Karpas-422 (cell line): Measurements from ENCODE around the gene TNFRSF1A. TPM values are rescaled to one million over a fixed set of nuclear protein-coding genes. Genes with fewer than 3 reads are reported as not detected.

Experiments used
- DNase-seq: peaks from one replicate; pipeline ENCODE4 v3.0.0-alpha.2; 2015
- H2AFZ ChIP-seq: fragments of 200-600 bp; sonication (generic); 2 replicates; pipeline ENCODE4 v1.6.1; 2014; ENCODE audit warnings: antibody characterized with exemption, low read length, mixed read lengths
- H3K27ac ChIP-seq: fragments of 200-600 bp; sonication (generic); 2 replicates; pipeline ENCODE4 v1.5.1; 2014; ENCODE audit warnings: mild to moderate bottlenecking, low read length, moderate library complexity
- H3K27me3 ChIP-seq: fragments of 200-600 bp; sonication (generic); 2 replicates; pipeline ENCODE4 v1.6.1; 2014; ENCODE audit warnings: low read length, mixed read lengths
- H3K36me3 ChIP-seq: fragments of 200-600 bp; sonication (generic); 2 replicates; pipeline ENCODE4 v1.6.1; 2014; ENCODE audit warnings: low read length, mixed read lengths; ENCODE audit not compliant: insufficient read depth
- H3K4me1 ChIP-seq: fragments of 200-600 bp; sonication (generic); 2 replicates; pipeline ENCODE4 v1.6.1; 2014; ENCODE audit warnings: mild to moderate bottlenecking, low read length, mixed read lengths
- H3K4me2 ChIP-seq: fragments of 200-600 bp; sonication (generic); 2 replicates; pipeline ENCODE4 v1.6.1; 2014; ENCODE audit warnings: low read length, low read depth, mild to moderate bottlenecking; ENCODE audit not compliant: poor library complexity, severe bottlenecking
- H3K4me3 ChIP-seq: fragments of 200-600 bp; sonication (generic); 2 replicates; pipeline ENCODE4 v1.5.1; 2014; ENCODE audit warnings: mild to moderate bottlenecking, antibody characterized with exemption, low read length, mixed read lengths
- H3K79me2 ChIP-seq: fragments of 200-600 bp; sonication (generic); 2 replicates; pipeline ENCODE4 v1.6.1; 2014; ENCODE audit warnings: mild to moderate bottlenecking, low read length, mixed read lengths
- H3K9ac ChIP-seq: fragments of 200-600 bp; sonication (generic); 2 replicates; pipeline ENCODE4 v1.6.0; 2014; ENCODE audit warnings: low read length
- H3K9me2 ChIP-seq: fragments of 200-600 bp; sonication (generic), shearing (Covaris generic); replicated peaks from 2 replicates; pipeline ENCODE4 v1.6.0; 2014; ENCODE audit warnings: mild to moderate bottlenecking, low read length, moderate library complexity; ENCODE audit not compliant: insufficient read depth
- H3K9me3 ChIP-seq: fragments of 300-700, 200-600 bp; sonication (generic); 2 replicates; pipeline ENCODE4 v1.6.1; 2014; ENCODE audit warnings: low read length, mixed read lengths
- H4K20me1 ChIP-seq: fragments of 200-600 bp; sonication (generic); 2 replicates; pipeline ENCODE4 v1.6.1; 2014; ENCODE audit warnings: mild to moderate bottlenecking, antibody characterized with exemption, low read length, low read depth; ENCODE audit not compliant: insufficient read depth
- total RNA-seq: library from RNA; depleted of rRNA; stranded (reverse); fragments of >200 nt; shearing (Covaris generic); gene quantifications from 2 replicates; pipeline ENCODE4 v1.2.3, GENCODE V29; 2014; ENCODE audit warnings: low replicate concordance

The TNFRSF1A gene
- total RNA-seq, 1 experiment from 2014 or later = not detected

DNA sequence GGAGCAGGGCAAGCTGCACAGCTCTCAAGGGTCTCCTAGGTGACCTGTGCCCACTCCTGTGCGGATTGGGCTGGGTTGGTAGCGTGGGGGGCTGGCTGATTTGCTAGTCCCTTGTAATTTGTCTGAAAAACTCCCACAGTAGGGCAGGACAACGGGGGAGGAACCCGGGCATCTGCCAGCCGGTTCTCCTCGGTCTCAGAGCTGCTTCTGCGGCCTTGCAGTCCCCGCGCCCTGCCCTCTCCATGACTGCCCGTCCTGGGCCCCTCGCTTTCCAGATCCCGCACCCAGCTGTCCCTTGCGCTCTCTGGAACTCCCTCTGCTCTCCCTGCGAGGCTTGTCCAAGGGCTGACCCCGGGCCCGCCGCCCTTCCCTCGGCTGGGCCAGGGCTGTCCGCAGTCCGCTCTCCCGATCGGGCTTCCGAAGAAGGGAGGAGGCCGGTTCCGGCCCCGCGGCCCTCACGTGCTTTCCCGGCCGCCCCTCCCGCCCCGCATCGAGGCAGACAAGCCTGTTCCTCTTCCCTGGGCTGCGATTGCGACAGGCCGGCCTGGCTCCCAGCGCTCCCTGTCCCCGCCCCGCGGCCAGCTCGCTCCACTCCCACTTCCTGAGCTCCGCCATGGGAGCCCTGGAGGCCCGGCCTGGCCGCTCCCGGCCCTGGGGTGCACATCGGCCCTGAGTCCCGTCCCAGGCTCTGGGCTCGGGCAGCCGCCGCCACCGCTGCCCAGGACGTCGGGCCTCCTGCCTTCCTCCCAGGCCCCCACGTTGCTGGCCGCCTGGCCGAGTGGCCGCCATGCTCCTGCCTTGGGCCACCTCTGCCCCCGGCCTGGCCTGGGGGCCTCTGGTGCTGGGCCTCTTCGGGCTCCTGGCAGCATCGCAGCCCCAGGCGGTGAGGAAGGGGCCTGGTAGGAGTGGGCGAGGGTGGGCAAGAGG lies 42.0 kb upstream of the TNFRSF1A start, which contains the start of gene LTBR:
Gene LTBR, plus strand, starts transcription at position 591 of the 927 bp plus-strand sequence. Its CDS starts 197 bp downstream, at position 788.
- Histone ChIP-seq H3K9me3 (no peaks in the 10 kb centered on the region), H3K4me1 (no peaks in the 10 kb centered on the region), H3K27ac (no peak within 1 kb of the TSS), H3K9ac (no peak within 1 kb of the TSS), H3K79me2 (no peaks in the 10 kb centered on the region), H3K4me3 (no peak within 1 kb of the TSS), H3K9me2 (no peaks in the 10 kb centered on the region), H3K27me3 (no peaks in the 10 kb centered on the region), H3K4me2 (no peak within 1 kb of the TSS), H2AFZ (no peak within 1 kb of the TSS), H3K36me3 (no peaks in the 10 kb centered on the region), H4K20me1 (no peaks in the 10 kb centered on the region)
- no peak for DNase-seq

- Histone ChIP-seq H3K36me3 (no peaks in the 10 kb centered on the region), H3K9me2 (no peaks in the 10 kb centered on the region), H3K4me1 (no peaks in the 10 kb centered on the region), H3K27me3 (no peaks in the 10 kb centered on the region), H3K27ac (no peak overlapping the region), H3K4me2 (no peak overlapping the region), H3K4me3 (no peak overlapping the region), H2AFZ (no peak overlapping the region), H3K9me3 (no peaks in the 10 kb centered on the region), H3K9ac (no peak overlapping the region), H3K79me2 (no peaks in the 10 kb centered on the region), H4K20me1 (no peaks in the 10 kb centered on the region)
- no peak for DNase-seq
These were observed 41.1 kb upstream of the TNFRSF1A start for GRCh38 chr12:6382982-6383381.

- no peaks in the 10 kb centered on the region for H3K9me2 ChIP-seq
- H3K4me2 ChIP-seq = no peak overlapping the region
- H3K9ac ChIP-seq = no peak overlapping the region
- no peaks in the 10 kb centered on the region for H3K9me3 ChIP-seq
- no peak overlapping the region for H3K27ac ChIP-seq
- H4K20me1 ChIP-seq = no peaks in the 10 kb centered on the region
- H3K27me3 ChIP-seq = no peaks in the 10 kb centered on the region
- H3K36me3 ChIP-seq = no peaks in the 10 kb centered on the region
- no peaks in the 10 kb centered on the region for H3K4me1 ChIP-seq
- H3K79me2 ChIP-seq = no peaks in the 10 kb centered on the region
- no peak for DNase-seq
- H3K4me3 ChIP-seq = no peak overlapping the region
- no peak overlapping the region for H2AFZ ChIP-seq
These were observed 40.5 kb upstream of the TNFRSF1A start for GRCh38 chr12:6382371-6382770.

GRCh38 chr12:6380141-6381121 lies 38.6 kb upstream of the TNFRSF1A start:
- Histone ChIP-seq H3K27ac (no peak overlapping the region), H3K27me3 (no peaks in the 10 kb centered on the region), H3K4me2 (no peak overlapping the region), H3K79me2 (no peaks in the 10 kb centered on the region), H3K9me2 (no peaks in the 10 kb centered on the region), H4K20me1 (no peaks in the 10 kb centered on the region), H3K9me3 (no peaks in the 10 kb centered on the region), H3K4me1 (no peaks in the 10 kb centered on the region), H2AFZ (no peak overlapping the region), H3K9ac (no peak overlapping the region), H3K36me3 (no peaks in the 10 kb centered on the region), H3K4me3 (no peak overlapping the region)
- DNase-seq = no peak

DNA sequence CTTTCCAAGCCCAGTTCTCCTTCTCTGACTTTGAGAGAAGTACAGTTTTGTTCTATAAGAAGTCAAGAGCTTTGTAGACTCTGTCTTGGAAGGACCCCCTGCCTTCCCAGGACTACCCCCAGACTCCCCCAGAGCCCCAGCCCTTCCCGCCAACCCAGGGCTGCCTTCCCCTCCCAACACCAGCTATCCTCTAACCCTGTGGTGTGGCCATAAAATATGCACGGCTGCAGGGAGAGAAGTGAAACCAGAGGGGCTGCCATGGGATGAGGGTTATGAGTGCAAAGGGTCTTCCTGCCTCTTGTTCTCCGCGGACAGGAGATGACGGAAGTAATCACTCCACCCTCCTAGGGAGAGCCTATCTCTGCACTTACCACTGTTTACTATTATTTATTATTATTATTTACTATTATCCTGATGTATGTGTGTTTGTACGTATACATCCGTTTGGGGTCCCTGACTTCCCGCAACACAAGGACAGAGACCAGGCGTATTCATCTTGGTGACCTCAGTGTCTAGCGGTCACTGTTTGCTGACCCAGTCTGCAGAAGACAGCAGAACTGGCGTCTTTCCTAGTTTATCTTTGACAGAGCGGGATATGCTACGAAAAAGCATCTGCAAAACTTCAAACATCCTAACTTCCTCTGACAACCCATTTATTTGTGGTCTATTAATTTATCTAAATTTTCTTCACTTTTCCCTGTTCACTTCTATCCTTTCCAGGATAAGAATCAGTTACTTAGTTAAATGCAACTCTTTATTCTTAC lies 37.0 kb upstream of the TNFRSF1A start:
- Histone ChIP-seq H4K20me1 (no peaks in the 10 kb centered on the region), H3K9ac (no peak overlapping the region), H3K36me3 (no peaks in the 10 kb centered on the region), H3K4me2 (no peak overlapping the region), H3K9me3 (no peaks in the 10 kb centered on the region), H3K79me2 (no peaks in the 10 kb centered on the region), H3K27me3 (no peaks in the 10 kb centered on the region), H3K4me1 (no peaks in the 10 kb centered on the region), H3K4me3 (no peak overlapping the region), H3K9me2 (no peaks in the 10 kb centered on the region), H3K27ac (no peak overlapping the region), H2AFZ (no peak overlapping the region)
- no peak for DNase-seq

DNA sequence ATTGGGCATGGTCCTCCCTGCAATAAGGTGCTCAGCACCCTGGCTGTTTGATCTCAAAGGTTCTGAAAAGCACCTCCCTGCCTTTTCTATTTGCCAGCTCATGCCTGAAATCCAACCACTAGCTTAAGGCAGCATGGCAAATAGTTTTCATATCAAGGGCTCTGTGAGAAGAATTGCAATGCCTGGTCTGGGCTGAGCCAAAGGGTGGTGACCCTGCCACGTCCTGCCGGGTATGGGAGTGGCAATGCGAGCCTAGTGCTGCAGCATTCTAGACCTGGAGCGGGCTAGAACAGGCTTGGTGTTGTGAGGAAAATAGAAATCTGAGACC lies 35.8 kb upstream of the TNFRSF1A start:
- no peak overlapping the region for H3K4me2 ChIP-seq

GRCh38 chr12:6376870-6377666 lies 35.2 kb upstream of the TNFRSF1A start:
- Histone ChIP-seq H3K27ac (no peak overlapping the region), H3K79me2 (no peaks in the 10 kb centered on the region), H3K4me2 (no peak overlapping the region), H3K36me3 (no peaks in the 10 kb centered on the region), H3K9me2 (no peaks in the 10 kb centered on the region), H3K9ac (no peak overlapping the region), H3K4me1 (no peaks in the 10 kb centered on the region), H3K9me3 (no peaks in the 10 kb centered on the region), H2AFZ (no peak overlapping the region), H4K20me1 (no peaks in the 10 kb centered on the region), H3K27me3 (no peaks in the 10 kb centered on the region), H3K4me3 (no peak overlapping the region)
- DNase-seq = no peak

More for the DNA sequence above, 35.8 kb upstream of the TNFRSF1A start:
- Histone ChIP-seq H3K9me2 (no peaks in the 10 kb centered on the region), H3K79me2 (no peaks in the 10 kb centered on the region), H3K4me1 (no peaks in the 10 kb centered on the region), H3K9ac (no peak overlapping the region), H3K27me3 (no peaks in the 10 kb centered on the region), H3K9me3 (no peaks in the 10 kb centered on the region), H3K27ac (no peak overlapping the region), H2AFZ (no peak overlapping the region), H3K4me3 (no peak overlapping the region), H4K20me1 (no peaks in the 10 kb centered on the region), H3K36me3 (no peaks in the 10 kb centered on the region)
- DNase-seq = no peak
